HFF-Myc (cell line): ENCODE data around the gene IL1RAP.

Experiments
- DNase-seq: peaks from one replicate; pipeline ENCODE4 v3.0.0-alpha.2; 2011; ENCODE audit warnings: low read depth; ENCODE audit errors: extremely low read depth
- H3K4me3 ChIP-seq: replicated peaks from 2 replicates; pipeline ENCODE4 v1.5.1; 2011; ENCODE audit warnings: low read depth, mild to moderate bottlenecking, control low read depth, low read length
- TF ChIP-seq, protein P1 (sequence below): IDR thresholded peaks from 2 replicates; pipeline ENCODE4 v1.5.1; 2012; ENCODE audit warnings: mild to moderate bottlenecking, low read depth, low read length, control low read depth; ENCODE audit errors: missing control alignments

The IL1RAP gene

DNA sequence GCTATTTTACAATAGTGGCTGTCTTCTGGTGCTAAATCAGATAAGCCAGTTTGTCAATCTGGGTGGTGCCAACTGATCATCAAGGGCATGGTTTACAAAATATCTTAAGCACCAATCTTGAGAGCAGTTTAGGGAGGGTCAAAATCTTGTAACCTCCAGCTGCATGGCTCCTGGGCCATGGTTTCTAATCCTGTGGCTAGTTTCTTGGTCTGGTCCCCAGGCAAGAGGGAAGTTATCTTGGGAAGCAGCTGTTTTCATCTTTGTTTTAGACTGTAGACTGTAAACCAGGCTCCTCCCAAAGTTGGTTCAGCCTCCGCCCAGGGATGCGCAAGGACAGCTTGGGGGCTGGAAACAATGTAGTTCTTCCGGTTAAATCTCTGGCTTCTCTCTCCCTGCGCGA is 166.8 kb downstream of the IL1RAP start:
- no peak for DNase-seq
- no peak overlapping the region for H3K4me3 ChIP-seq
- TF ChIP-seq, protein P1, sequence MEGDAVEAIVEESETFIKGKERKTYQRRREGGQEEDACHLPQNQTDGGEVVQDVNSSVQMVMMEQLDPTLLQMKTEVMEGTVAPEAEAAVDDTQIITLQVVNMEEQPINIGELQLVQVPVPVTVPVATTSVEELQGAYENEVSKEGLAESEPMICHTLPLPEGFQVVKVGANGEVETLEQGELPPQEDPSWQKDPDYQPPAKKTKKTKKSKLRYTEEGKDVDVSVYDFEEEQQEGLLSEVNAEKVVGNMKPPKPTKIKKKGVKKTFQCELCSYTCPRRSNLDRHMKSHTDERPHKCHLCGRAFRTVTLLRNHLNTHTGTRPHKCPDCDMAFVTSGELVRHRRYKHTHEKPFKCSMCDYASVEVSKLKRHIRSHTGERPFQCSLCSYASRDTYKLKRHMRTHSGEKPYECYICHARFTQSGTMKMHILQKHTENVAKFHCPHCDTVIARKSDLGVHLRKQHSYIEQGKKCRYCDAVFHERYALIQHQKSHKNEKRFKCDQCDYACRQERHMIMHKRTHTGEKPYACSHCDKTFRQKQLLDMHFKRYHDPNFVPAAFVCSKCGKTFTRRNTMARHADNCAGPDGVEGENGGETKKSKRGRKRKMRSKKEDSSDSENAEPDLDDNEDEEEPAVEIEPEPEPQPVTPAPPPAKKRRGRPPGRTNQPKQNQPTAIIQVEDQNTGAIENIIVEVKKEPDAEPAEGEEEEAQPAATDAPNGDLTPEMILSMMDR, result no peak

DNA sequence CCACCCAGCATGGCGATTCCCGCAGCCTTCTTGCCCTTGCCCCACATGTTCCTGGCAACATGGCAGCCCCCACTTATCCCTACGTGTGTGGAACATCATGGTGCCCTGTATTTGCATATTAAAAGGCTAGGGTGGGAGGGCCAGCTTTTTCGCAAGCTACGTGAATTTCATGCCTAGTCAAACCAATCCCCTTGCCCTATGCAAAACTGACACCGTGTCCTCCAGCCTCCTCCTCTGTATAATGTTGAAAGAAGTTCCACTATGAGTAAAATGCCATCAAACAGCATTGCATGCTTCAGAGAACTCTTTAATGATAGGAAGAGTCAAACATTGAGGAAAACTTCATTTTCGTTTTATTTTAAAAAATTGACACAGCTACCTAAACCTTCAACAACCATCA is 170.9 kb downstream of the IL1RAP start:
- no peak for DNase-seq
- H3K4me3 ChIP-seq, result no peak overlapping the region
- TF ChIP-seq, protein P1, result no peak

DNA sequence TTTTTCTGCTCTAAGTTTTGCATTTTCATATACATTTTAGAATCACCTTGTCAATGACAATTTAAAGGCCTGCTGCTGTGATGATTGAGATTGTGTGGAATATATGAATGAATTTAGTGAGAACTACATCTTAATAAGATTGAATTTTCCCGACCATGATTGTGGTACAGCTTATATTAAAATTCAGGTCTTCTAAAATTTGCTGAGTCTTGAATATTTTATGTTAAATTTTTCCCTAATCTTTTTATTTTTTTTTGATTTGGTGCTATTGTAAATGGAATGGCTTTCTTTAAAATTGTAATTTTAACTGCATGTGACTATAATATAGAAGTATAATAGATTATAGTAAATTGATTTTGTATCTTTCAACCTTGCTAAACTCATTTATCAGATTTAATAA is 172.1 kb downstream of the IL1RAP start:
- H3K4me3 ChIP-seq, result no peak overlapping the region
- TF ChIP-seq, protein P1, result no peak
- no peak for DNase-seq

DNA sequence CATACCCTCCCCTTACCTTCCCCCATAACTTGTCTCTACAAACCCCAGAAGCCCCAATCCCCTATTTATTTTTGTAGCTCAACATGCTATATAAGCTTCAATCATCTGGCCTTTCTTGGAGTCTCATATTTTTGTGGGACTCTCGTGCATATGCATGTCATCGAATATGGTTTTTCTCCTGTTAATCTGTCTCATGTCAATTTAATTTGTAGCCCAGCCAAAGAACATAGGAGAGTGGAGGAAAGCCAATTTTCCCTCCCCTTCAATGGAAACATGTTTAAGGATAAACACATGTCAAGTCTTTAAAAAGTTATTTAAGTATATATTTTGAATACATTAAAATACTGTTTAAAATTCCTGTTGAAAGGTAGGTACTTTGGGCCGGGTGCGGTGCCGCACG is 176.4 kb downstream of the IL1RAP start:
- DNase-seq, result no peak
- H3K4me3 ChIP-seq, result no peak overlapping the region
- TF ChIP-seq, protein P1, result no peak

DNA sequence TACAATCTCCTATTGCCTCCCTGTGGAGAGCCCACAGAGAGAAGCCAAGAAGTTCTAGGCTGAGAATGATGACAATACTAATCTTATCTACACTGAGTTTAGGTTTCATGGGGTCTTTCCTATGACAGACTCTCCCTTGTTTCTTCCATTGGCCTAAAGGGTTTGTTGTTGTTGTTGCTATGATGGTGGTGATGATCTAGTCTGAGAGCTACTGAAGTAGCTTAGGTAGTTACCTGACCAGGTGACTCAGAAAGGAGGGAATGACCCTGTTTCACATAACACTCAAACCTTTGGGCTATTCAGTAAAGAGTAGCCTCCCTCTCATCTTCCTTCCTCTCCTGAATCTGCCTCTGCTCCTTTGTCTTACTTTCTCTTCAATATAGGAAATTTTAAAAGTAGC is 178.4 kb downstream of the IL1RAP start:
- TF ChIP-seq, protein P1, result no peak
- H3K4me3 ChIP-seq, result no peak overlapping the region
- DNase-seq, result no peak

DNA sequence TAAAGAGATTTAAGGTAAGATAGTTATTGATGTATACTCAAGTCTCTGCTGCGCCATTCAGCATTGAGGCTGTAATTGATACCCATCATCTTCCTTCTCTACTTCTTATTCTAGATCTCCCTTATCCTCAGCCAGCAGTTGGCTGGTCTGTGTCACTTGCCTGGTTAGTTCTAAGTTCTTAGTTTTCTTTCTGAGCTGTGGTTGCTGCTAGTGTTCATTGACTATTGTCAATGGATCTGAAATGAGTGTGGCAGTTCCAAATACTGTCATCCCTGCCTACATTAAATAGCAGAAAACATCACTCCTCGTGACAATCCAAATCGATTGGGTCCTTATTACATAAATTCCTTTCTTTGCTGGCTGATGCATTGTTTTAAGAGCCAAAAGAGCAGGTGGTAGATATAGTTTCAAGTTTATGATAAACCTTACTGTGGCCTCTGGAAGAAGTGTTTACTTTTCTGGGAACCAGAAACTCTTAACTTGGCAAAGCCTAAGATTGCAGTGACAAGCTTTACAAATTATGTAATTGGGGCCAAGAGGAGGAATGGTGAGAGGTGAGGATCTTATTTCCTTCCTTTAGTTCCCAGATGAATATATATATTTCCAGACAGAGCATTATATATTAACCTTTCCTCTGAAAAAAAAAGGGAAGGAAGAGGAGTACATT is 180.6 kb downstream of the IL1RAP start:
- DNase-seq, result no peak
- TF ChIP-seq, protein P1, result no peak
- no peak overlapping the region for H3K4me3 ChIP-seq

DNA sequence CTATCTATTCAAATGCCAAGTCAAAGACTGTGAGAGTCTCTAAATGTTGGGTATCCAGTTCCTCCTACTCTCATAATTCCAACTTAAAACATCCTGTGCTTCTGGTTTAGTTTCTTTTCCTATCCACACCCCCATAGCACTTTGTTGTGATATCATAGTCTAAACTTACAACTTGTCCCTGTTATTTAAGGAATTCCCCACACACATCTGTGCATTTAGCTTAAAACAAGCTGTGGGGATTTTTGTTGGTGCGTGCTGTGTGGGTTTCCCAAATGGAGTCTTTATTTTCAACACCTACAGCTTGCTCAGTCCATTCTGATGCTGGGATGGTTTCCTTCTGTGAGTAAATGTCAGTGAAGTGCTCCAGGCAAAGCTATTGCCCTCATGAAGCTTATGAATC is 181.3 kb downstream of the IL1RAP start:
- no peak for DNase-seq
- no peak overlapping the region for H3K4me3 ChIP-seq
- TF ChIP-seq, protein P1, result no peak
